Glutamatergic neuron (in vitro differentiated cells): ENCODE measurements around the gene PTPN14. TPM values are rescaled to one million over a fixed set of nuclear protein-coding genes. Genes with fewer than 3 reads are reported as not detected.

ENCODE experiments used
- DNase-seq: peaks from one replicate; pipeline ENCODE4 v3.0.0; 2022
- H3K27ac Mint-ChIP-seq: one replicate; pipeline ENCODE4 v1.8.0; 2020; ENCODE audit warnings: mild to moderate bottlenecking, mixed read lengths, inconsistent platforms; ENCODE audit not compliant: unreplicated experiment
- H3K27me3 Mint-ChIP-seq: one replicate; pipeline ENCODE4 v1.8.0; 2020; ENCODE audit warnings: mild to moderate bottlenecking, moderate library complexity, mixed read lengths, inconsistent platforms; ENCODE audit not compliant: unreplicated experiment
- H3K36me3 Mint-ChIP-seq: one replicate; pipeline ENCODE4 v1.8.0; 2020; ENCODE audit warnings: mild to moderate bottlenecking, mixed read lengths, inconsistent platforms; ENCODE audit not compliant: unreplicated experiment
- H3K4me1 Mint-ChIP-seq: one replicate; pipeline ENCODE4 v1.8.0; 2020; ENCODE audit warnings: mild to moderate bottlenecking, low read depth, mixed read lengths, inconsistent platforms; ENCODE audit not compliant: unreplicated experiment
- H3K4me3 Mint-ChIP-seq: one replicate; pipeline ENCODE4 v1.8.0; 2020; ENCODE audit warnings: mild to moderate bottlenecking, mixed read lengths, inconsistent platforms; ENCODE audit not compliant: unreplicated experiment
- H3K9me3 Mint-ChIP-seq: one replicate; pipeline ENCODE4 v1.8.0; 2020; ENCODE audit warnings: mild to moderate bottlenecking, moderate library complexity, mixed read lengths, inconsistent platforms; ENCODE audit not compliant: unreplicated experiment
- CTCF ChIP-seq: fragments of 200-600 bp; sonication (generic); IDR thresholded peaks from one replicate; pipeline ENCODE4 v1.5.0; 2021; ENCODE audit not compliant: partially characterized antibody, unreplicated experiment
- total RNA-seq: library from RNA; stranded (reverse); fragmentation: NEBNext Ultra II Directional; extraction: Animal tissue kit (Norgen Biotek cat#: 25700); gene quantifications from one replicate; pipeline ENCODE4 v1.2.1, GENCODE V29; 2021; ENCODE audit not compliant: unreplicated experiment

Gene PTPN14
- total RNA-seq, 1 donor from 2014 or later, result 1.7 TPM

- Mint-ChIP-seq H3K27ac (no peak overlapping the region), H3K4me3 (no peak overlapping the region), H3K9me3 (no peaks in the 10 kb centered on the region), H3K27me3 (no peaks in the 10 kb centered on the region), H3K36me3 (no peaks in the 10 kb centered on the region), H3K4me1 (peaks cover 12% of the 10 kb centered on the region)
- TF ChIP-seq CTCF, result no peak
- no peak for DNase-seq
Measured at GRCh38 chr1:214455971-214456867, 95.2 kb downstream of the PTPN14 start.

- H3K27ac Mint-ChIP-seq, result no peak overlapping the region
- H3K27me3 Mint-ChIP-seq, result no peaks in the 10 kb centered on the region
- no peaks in the 10 kb centered on the region for H3K9me3 Mint-ChIP-seq
- DNase-seq, result no peak
- H3K4me1 Mint-ChIP-seq, result peaks cover 11% of the 10 kb centered on the region
- no peaks in the 10 kb centered on the region for H3K36me3 Mint-ChIP-seq
- H3K4me3 Mint-ChIP-seq, result no peak overlapping the region
- no peak for TF ChIP-seq CTCF
Measured at GRCh38 chr1:214455479-214455878, 95.9 kb downstream of the PTPN14 start.

GRCh38 chr1:214454569-214455396 is 96.6 kb downstream of the PTPN14 start:
- Mint-ChIP-seq H3K27me3 (no peaks in the 10 kb centered on the region), H3K27ac (no peak overlapping the region), H3K36me3 (no peaks in the 10 kb centered on the region), H3K4me3 (no peak overlapping the region), H3K9me3 (no peaks in the 10 kb centered on the region), H3K4me1 (peaks cover 8% of the 10 kb centered on the region)
- DNase-seq, result no peak
- no peak for TF ChIP-seq CTCF

- no peaks in the 10 kb centered on the region for H3K36me3 Mint-ChIP-seq
- DNase-seq, result no peak
- H3K27me3 Mint-ChIP-seq, result no peaks in the 10 kb centered on the region
- H3K4me1 Mint-ChIP-seq, result peaks cover 8% of the 10 kb centered on the region
- no peak overlapping the region for H3K27ac Mint-ChIP-seq
- no peaks in the 10 kb centered on the region for H3K9me3 Mint-ChIP-seq
- no peak overlapping the region for H3K4me3 Mint-ChIP-seq
- no peak for TF ChIP-seq CTCF
Measured at GRCh38 chr1:214453109-214453722, 98.2 kb downstream of the PTPN14 start.
